Measurements from ENCODE around the gene IRF7.
"Not testable (repeated sequence)": the region's sequence is repeated elsewhere in the genome, so short reads cannot be mapped to it uniquely, and the experiment has no call there.

IRF7 gene

DNA sequence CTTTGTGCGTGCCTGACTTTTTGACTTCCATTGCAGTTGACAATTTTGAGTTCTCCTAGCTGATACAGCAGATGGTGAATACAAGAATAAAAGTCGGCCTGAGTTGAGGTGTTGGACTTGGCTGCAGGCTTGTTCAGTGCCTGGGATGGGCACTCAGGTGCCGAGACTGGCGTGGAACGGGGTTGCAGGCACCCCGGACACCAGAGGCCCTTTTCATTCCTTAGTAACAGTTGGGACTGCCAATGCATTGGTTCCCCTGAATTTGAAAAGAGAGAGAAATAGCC lies 38.2 kb downstream of the IRF7 start:
- no peak for DNase-seq

DNA sequence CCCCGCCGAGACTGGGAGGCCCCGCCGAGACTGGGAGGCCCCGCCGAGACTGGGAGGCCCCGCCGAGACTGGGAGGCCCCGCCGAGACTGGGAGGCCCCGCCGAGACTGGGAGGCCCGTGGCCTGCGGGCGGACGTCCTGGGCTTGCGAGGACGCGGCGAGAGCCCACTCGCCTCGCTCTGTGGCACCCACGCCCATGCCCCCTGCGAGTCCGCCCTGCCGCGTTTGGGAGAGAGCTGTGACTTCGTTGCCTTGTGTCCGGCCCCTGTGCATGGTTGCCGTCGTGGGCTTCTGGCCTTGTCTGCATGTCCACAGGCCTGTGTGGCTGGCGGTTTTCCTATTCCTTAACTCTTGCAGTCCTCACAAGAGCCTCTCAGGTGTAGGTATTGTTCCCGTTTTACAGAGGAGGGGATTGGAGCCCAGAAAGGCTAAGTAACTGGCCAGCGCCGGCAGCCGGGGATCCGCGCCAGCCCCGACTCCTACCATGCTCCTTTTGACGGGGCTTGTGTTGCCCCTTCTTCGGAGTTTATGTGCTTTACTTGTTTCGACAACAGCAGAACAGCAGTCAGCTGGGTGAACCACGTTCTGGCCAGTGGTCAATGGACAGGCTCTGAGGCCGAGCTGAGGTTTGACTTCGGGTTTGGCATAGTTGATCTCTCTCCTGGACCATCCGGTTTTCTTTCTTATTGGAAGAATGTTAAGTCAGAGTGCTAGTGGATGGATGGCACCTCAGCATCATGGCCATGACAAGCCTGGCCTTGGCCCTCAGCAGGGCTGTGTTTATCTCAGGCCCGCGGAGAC lies 38.7 kb downstream of the IRF7 start:
- no peak for DNase-seq

DNA sequence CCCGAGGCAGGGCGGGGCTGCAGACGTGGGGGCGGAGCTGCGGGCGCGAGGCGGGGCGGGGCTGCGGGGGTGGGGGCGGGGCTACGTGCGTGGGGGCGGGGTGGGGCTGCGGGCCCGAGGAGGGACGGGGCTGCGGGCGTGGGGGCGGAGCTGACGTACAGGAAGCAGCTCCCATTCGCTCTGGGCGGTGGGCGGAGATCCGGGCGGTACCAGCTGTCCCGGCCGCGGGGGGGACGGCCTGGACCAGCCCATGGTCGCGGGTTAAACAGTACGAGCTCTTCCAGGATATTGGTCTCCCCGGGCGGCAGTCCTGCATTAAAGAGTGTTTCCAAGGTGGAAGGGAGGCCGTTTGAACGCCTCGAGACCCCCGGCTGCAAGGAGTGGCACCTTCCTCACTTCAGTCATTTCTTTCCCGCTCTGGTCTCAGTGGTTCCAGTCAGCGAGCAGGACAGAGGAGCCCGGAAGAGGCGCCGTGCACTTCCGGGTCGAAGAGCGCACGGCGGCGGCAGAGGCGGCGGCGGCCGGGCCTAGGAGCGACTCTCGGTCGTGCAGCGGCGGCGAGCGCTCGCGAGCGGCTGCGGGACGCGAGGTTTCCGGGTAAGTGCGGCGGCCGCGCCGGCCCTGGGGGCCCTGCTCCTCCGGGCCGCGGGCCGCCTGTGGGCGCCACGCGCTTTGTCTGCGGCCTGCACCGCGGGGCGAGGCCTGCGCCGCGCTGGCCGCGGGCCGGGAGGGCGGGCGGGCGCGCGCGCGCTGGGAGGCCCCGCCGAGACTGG lies 39.6 kb downstream of the IRF7 start, which contains the start of gene PHRF1:
PHRF1 (plus strand) TSS at position 475 of the 773 bp plus-strand sequence. CDS start 5,043 bp downstream, outside the sequence.
- peak; percentile 86 to 94 (median 91) for DNase-seq

DNA sequence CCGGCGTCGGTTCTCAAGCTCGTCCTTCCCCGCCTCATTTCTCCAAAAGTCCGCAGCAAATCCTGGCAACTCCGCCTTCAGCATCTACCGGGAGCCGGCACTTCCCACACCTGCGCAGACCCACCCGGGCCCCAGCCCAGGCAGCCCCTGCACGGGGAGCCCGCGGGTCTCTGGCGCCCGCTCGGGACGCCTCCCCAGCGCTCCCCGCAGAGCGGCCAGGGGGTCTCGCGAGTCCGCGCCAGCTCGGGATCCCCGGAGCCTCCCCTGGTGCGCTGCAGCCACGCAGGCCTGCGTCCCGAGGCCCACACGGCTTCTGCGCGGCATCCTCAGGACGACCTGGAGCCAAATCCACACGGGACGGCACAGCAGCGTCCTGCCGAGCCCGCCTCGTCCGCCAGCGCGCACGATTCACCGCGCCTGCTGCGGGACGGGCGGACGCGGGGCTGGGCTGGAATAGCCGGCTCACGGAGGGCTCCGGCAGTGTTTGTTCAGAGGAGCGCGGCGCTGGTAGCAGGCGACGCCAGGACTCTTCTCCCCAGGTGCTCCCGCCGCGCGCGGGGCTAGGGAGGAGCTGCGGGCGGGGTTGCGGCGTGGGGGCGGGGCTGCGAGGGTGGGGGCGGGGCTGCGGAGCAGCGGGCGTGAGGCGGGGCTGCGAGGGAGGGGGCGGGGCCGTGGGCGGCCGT lies 40.3 kb downstream of the IRF7 start:
- DNase-seq: no peak

DNA sequence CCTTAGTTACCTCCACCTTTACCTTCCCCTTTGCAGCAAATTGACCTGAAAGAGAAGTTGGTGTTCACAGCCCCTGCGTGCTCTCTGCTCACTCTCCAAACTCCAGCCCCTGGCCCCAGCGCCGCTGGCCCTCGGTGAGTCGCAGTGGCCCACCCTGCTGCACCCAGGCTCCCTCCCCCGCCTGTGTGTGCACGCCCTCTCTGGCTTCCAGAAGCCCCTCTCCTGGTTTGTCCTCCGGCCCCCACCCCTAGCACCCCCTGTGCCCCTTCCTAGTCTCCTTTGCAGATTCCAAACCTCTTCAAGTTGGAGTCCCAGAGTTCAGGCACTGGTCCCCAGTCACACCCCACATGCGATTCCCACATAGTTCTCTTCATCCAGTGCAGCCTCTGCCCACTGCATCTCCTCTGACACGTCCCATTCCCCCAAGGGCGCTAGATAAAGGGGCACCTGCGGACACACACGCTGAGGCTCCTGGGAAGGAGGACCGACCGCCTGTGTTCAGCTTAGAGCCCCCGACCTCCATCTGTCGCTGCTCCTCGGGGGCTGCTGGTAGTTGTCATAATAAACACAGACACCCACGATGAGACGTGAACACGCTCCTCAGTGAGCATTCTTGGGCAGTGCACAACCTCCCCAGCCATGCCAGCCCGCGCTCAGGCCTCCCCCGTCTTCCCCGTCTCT lies 41.0 kb downstream of the IRF7 start:
- no peak for DNase-seq

DNA sequence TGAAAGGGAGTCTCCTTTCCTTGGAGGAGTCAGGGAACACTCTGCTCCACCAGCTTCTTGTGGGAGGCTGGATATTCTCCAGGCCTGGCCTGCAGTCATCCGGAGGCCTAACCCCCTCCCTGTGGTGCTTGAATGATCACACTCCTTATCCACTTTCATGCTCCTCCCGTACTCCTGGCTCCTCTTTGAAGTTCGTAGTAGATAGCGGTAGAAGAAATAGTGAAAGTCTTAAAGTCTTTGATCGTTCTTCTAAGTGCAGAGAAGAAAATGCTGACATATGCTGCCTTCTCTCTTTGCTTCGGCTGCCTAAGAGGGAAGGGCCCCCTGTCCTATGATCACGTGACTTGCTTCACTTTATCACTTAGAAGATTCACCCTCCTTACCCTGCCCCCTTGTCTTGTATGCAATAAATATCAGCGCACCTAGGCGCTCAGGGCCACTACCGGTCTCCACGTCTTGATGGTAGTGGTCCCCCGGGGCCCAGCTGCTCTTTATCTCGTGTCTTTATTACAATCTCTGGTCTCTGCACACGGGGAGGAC lies 41.6 kb downstream of the IRF7 start:
- DNase-seq: not testable (repeated sequence)

DNA sequence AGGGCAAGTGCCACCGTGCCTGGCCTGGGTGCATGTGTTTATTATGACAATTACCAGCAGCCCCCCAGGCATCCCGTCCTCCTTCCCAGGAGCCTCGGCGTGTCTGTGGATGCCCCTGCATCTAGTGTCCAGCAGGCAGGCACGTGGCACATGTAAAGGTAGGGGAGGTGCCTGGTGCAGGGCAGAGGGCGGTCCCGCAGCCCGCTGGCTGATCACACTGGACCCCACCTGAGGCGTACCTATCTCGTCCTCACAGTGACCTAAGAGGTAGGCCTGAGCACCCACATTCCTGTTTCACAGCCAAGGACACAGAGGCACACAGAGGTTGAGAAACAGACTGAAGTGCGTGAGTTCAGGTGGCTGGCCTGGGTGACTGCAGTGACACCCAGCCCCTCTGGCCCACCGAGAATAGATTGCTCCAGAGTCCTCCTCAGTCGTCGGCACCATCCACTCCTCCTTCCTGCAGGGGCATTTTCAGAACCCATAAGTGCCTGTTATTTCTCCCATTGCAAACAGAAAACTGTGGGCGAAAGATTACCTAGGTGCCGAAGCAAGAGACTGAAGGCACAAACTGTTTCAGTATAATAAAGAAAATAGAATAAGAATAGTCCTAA lies 42.5 kb downstream of the IRF7 start:
- DNase-seq: no peak

DNA sequence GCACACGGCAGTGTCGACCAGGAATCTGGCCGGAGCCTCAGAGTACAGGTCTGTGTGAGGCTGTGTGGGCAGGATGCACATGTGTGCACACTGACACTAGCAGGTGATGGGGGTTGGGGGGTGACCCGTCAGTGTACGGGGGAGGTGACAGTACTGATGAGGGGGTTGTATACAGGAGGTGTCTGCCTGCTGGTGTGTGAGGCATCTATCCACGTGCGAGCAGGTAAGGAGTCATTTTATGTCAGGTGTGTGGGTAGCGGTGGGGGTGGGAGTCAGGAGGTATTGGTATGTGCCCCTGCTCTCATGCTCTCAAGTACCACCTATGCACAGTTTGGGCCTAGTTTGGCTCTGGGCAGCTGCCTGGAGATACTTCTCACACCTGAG lies 44.0 kb downstream of the IRF7 start:
- DNase-seq: no peak

DNA sequence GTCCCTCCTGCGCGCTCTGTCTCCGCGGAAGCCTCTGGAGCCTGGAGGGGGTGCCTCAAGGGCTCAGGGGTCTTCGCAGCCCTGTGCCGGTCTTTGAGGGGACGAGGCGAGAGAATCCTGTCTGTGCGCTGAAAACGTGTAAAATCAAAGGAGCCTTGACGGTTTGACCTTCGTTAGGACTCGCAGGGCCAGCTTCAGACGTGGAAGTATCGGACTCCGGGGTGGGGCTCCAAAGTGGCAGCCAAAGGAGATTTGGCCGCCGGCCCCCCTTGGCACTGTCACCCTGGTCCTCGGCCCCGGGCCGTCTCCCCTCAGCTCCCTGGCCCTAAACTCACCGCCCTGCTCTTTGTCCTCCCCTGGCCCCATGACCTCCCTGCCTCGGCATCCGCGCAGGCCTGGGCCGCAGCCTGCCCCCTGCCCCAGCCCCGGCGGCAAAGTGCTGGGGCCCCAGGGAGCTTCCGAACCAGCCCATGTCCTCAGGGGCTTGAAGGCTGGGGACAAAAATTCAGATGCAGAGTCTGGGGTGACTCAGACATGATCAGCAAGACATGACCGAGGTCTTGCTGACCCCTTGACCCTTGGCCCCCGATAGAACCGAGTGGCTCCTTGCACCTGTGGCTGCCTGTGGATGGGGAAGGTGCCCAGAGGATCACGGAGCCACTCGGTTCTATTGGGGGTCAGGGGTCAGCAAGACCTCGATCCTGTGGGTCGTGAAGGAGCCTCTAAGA lies 46.4 kb downstream of the IRF7 start:
- no peak for DNase-seq

DNA sequence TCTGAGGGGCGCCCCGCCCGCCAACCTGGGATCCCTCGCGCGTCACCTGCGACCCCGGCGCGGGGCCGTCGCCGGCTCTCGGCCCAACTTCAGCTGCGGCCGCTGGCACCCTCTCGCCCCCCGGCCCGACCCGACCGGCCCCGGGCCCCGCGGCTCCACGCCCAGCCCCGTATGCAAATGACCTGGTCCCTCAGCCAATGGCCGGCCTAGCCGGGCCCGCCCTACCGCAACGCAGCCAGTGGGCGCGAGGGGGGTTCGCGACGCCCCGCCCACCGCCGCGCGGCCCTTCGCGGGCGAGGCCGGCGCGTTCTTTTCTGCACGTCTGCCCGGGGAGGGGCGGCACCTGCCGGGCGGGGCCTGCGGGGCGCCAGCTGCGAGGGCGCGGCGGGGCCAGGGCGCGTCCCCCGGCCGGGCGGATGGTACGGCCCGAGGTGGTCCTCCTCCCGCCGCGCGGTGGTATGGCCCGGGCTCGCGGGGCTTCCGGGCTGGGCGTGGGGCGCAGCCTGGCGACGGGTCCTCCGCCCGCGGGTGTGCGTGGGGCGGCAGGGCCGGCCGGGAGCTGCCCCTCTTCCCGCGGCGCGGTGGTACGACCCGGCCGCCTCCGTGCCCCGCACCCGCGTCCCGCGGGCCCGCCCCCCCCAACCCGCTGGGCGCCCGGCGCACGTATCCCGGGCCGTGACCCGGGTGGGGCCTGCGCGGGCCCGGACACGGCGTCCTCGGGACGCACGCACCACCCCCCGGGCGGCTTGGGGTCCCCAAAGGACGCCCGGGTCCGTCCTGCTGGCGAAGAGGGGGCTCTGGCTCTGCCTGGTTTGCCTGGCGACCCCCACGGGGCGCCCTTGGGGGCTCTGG lies 47.2 kb downstream of the IRF7 start:
- peak; percentile 78 to 93 (median 90) for DNase-seq

DNA sequence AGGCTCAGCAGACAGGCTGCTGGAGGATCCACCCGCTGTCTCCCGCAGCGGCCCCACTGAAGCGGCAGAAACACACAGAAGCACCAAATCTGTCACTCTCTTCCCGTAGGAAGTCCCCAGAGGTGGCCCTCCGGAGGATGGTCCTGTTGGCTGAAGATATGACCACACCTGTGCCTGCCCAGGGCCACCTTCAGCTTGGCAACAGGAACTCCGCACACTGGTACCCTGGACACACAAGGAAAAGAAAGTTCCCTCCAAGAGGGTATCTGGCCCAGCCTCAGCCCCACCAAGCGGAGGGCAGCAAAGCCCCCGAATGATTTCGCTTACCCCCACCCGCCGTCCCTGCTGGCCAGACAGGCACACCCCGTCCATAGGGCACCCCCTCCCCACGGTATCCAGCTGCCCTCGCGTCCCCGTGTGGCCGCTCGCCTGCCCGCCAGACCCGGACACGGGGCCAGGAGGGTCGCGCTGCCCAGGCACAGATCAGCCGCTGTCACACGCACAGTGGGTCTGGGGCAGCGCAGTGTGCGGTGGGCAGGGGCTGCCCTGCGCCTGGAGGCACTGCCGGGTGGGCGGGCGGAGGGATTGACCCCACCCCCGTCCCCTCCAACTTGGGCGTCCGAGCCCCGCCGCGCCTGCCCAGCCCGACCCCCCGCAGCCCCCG lies 48.0 kb downstream of the IRF7 start:
- DNase-seq: no peak

DNA sequence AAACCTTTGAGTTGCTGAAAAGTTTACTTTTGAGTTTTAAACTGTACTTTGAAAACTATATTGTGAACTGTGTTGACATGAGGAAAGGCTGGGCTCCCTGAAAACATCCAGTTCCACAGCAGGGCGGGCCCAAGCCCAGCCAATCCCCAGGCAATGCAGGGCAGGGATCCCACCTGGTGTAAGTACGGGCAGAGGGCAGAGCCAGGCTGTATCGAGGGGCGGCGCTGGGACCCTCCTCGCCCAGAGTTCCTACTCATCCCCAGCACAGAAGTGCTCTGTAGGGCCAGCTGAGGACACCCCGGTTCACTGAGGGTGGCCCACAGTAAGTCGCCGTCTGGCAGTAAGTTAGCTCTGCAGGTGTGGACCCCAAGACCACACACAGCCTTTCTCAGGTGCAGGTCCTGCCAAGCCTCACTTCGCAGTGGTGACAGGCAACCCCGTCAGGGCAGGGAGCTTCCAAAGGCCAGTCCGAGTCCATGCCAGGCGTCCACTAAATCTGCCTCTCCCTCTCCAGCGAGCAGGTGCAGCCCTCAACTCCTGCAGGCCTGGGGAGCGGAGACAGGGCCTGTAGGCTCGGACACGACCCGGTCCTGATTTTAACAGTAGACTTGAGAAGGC lies 48.6 kb downstream of the IRF7 start:
- DNase-seq: no peak

DNA sequence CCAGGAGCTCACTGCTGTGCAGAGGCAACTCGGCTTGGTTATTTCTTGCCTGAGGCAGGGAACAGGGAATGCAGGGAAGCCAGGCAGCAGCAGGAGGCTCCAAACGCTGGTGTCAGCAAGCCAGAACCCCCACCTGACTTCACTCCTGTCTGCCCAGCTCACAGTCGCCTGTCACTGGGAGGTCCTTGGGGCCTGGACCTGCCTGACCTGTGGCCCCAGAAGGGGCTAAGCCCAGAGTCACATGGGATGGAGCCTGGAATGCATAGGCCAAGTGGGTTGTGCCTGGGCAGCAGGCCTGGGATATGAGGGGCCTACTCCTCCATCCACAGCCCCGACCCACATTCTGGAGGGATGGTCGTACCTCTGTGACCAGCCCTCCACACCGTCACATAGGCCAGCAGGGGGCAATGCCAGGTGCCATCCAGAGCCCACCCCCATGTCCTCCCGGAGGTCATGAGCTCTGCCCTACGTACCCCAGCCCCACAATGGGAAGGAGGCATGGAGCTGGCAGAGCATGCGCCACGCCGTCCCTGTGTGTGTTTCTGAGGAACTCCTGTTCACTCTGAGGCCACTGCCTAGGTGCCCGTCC lies 49.7 kb downstream of the IRF7 start:
- no peak for DNase-seq

DNA sequence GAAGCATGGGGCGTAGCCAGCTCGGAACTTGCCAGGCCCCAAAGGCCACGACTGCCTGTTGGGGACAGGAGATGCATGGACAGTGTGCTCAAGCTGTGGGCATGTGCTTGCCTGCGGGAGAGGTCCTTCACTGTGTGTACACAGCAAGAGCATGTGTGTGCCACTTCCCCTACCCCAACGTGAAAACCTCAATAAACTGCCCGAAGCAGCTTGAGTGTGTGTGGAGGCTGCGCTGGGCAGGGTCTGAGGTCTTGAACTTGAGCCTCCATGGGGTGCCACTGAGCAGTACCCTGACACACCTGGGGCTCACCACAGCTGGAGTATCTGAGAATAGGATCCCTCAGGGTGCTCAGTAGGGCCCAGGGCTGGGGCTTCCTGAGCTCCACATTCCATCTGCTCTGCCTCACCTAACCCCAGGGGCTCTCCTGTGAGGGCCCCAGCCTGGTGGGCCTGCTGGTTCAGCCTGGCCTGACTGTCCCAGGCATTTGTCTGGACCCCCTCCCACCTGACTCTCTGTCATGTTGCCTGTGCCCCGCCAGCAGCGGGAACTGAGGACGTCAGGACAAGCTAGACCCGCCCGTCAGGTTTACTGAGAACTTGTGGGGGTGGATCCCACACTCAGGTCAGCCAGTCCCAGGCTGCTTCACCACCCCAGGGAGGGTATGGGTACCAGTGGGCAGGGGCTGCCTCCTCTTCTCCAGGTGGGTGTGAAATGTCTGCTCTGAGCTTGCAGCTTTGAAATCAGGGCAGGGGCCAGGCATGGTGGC lies 51.8 kb downstream of the IRF7 start:
- DNase-seq: no peak

DNA sequence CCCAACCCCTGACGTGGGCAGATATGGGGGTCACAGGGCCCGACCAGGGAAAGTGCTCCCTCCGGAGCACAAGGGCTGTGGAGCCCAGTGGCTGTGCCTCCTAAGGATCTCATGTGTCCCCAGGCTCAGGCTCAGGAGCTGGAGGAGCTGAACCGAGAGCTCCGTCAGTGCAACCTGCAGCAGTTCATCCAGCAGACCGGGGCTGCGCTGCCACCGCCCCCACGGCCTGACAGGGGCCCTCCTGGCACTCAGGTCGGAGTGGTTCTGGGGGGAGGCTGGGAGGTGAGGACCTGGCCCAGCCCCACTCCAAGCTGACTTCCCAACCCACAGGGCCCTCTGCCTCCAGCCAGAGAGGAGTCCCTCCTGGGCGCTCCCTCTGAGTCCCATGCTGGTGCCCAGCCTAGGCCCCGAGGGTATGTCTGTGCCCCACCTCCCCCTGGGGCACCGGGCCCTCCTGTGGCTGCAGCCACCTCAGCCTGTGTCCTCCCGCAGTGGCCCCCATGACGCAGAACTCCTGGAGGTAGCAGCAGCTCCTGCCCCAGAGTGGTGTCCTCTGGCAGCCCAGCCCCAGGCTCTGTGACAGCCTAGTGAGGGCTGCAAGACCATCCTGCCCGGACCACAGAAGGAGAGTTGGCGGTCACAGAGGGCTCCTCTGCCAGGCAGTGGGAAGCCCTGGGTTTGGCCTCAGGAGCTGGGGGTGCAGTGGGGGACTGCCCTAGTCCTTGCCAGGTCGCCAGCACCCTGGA lies 52.5 kb downstream of the IRF7 start:
- DNase-seq: no peak
